A673 (cell line): ENCODE results near the gene MKI67. TPM values are rescaled to one million over a fixed set of nuclear protein-coding genes. Genes with fewer than 3 reads are reported as not detected.
"Not testable (repeated sequence)": the region's sequence is repeated elsewhere in the genome, so short reads cannot be mapped to it uniquely, and the experiment has no call there.

Experiments used
- BruUV-seq: library from RNA; stranded (reverse); fragments of 400-500 nt; replicated peaks from 2 replicates; lab custom pipeline; 2021; lab: Mats Ljungman, UMichigan
- CTCF ChIA-PET: fragments of 300-600 bp; sonication (Branson Sonifier 250); formaldehyde crosslinking; loops from one replicate; lab custom pipeline; 2022; ENCODE audit warnings: antibody characterized with exemption; lab: Charles Lee
- POLR2A ChIA-PET: fragments of 300-600 bp; sonication (Branson Sonifier 250); formaldehyde crosslinking; loops from one replicate; lab custom pipeline; 2022; ENCODE audit warnings: antibody characterized with exemption; ENCODE audit not compliant: low non-redundant PET; lab: Charles Lee
- DNase-seq: peaks from one replicate; pipeline ENCODE4 v3.0.0-alpha.2; 2015; ENCODE audit warnings: low spot score
- H3K27ac ChIP-seq: fragments of 200-600 bp; sonication (generic); 2 replicates; pipeline ENCODE4 v1.5.1; 2016; ENCODE audit warnings: mixed run types, low read depth, mild to moderate bottlenecking, mixed read lengths, antibody characterized with exemption, low read length; ENCODE audit not compliant: poor library complexity, severe bottlenecking
- H3K27me3 ChIP-seq: fragments of 200-600 bp; sonication (generic); replicated peaks from 2 replicates; pipeline ENCODE4 v1.6.1; 2017; ENCODE audit warnings: mixed run types, low read depth, mild to moderate bottlenecking, mixed read lengths, antibody characterized with exemption, low read length; ENCODE audit not compliant: insufficient read depth, poor library complexity
- H3K36me3 ChIP-seq: fragments of 200-600 bp; sonication (generic); 2 replicates; pipeline ENCODE4 v1.6.1; 2016; ENCODE audit warnings: mixed run types, mild to moderate bottlenecking, mixed read lengths, antibody characterized with exemption, low read length; ENCODE audit not compliant: insufficient read depth, poor library complexity, severe bottlenecking
- H3K4me1 ChIP-seq: fragments of 200-600 bp; sonication (generic); 2 replicates; pipeline ENCODE4 v1.6.1; 2017; ENCODE audit warnings: mixed run types, mild to moderate bottlenecking, mixed read lengths, antibody characterized with exemption, low read length; ENCODE audit not compliant: insufficient read depth, poor library complexity, severe bottlenecking
- H3K4me3 ChIP-seq: fragments of 200-600 bp; sonication (generic); 2 replicates; pipeline ENCODE4 v1.5.1; 2016; ENCODE audit warnings: low read depth, mixed run types, mild to moderate bottlenecking, mixed read lengths, low read length; ENCODE audit not compliant: poor library complexity, severe bottlenecking
- H3K9me3 ChIP-seq: fragments of 200-600 bp; sonication (generic); 2 replicates; pipeline ENCODE4 v1.6.1; 2016; ENCODE audit warnings: mixed run types, low read depth, mild to moderate bottlenecking, mixed read lengths, antibody characterized with exemption, low read length; ENCODE audit not compliant: poor library complexity, severe bottlenecking
- CTCF ChIP-seq: fragments of 300-800, 200-600 bp; sonication (generic); conservative IDR thresholded peaks from 2 replicates; pipeline ENCODE4 v1.5.1; 2017; ENCODE audit warnings: low read depth, mild to moderate bottlenecking, antibody characterized with exemption, low read length, moderate library complexity, mixed read lengths
- EZH2 ChIP-seq: fragments of 200-600 bp; sonication (generic); IDR thresholded peaks from 2 replicates; pipeline ENCODE4 v1.6.1; 2017; ENCODE audit warnings: borderline replicate concordance, low read depth, mild to moderate bottlenecking, mixed read lengths, antibody characterized with exemption, low read length; ENCODE audit not compliant: poor library complexity, severe bottlenecking
- intact Hi-C: fragments of 100-400 bp; cut with micrococcal nuclease; formaldehyde crosslinking; loops from one replicate; pipeline ENCODE4 v1.10.0; 2022; ENCODE audit not compliant: unreplicated experiment
- total RNA-seq: library from RNA; stranded (reverse); gene quantifications from 2 replicates; pipeline ENCODE4 v1.2.3, GENCODE V29; 2021

MKI67 gene
- total RNA-seq, 1 experiment from 2014 or later, result 249 TPM

GRCh38 chr10:128167926-128168520 lies 41.8 kb upstream of the MKI67 start:
- no peak for DNase-seq
- no TSS peak for BruUV-seq
- intact Hi-C loops, result no loop called here
- Histone ChIP-seq H3K4me1 (no peaks in the 10 kb centered on the region), H3K27ac (no peak overlapping the region), H3K9me3 (no peaks in the 10 kb centered on the region), H3K36me3 (no peaks in the 10 kb centered on the region), H3K4me3 (no peak overlapping the region), H3K27me3 (peaks cover 30% of the 10 kb centered on the region)
- CTCF ChIA-PET, result no interaction called here
- POLR2A ChIA-PET, result no interaction called here
- no peak for TF ChIP-seq CTCF
- TF ChIP-seq EZH2, result no peak

DNA sequence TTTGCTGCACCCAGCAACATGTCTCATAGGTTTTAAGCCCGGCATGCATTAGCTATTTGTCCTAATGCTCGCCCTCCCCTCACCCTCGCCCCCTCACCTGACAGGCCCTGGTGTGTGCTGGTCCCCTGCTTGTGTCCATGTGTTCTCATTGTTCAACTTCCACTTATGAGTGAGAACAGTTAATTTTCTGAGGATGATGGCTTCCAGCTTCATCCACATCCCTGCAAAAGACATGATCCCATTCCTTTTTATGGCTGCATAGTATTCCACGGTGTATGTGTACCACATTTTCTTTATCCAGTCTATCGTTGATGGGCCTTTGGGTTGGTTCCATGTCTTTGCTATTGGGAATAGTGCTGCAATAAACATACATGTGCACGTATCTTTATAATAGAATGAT lies 40.9 kb upstream of the MKI67 start:
- H3K36me3 ChIP-seq, intact Hi-C loops, CTCF ChIA-PET: not testable (repeated sequence)

GRCh38 chr10:128166151-128166550 lies 39.9 kb upstream of the MKI67 start:
- TF ChIP-seq EZH2 (no peak), CTCF (no peak)
- H3K36me3 ChIP-seq, result no peaks in the 10 kb centered on the region
- no peaks in the 10 kb centered on the region for H3K9me3 ChIP-seq
- intact Hi-C loops, result no loop called here
- ChIA-PET POLR2A (interaction anchor here (0.7 kb wide), 1 partner anchor 131 kb away, joined by 8 read pairs; no protein-coding TSS in a partner anchor), CTCF (no interaction called here)
- DNase-seq, result no peak
- no peaks in the 10 kb centered on the region for H3K4me1 ChIP-seq
- H3K27ac ChIP-seq, result no peak overlapping the region
- BruUV-seq, result no TSS peak
- no peak overlapping the region for H3K4me3 ChIP-seq
- peaks cover 34% of the 10 kb centered on the region for H3K27me3 ChIP-seq

More for the DNA sequence above, 40.9 kb upstream of the MKI67 start:
- POLR2A ChIA-PET, H3K27ac ChIP-seq, BruUV-seq, DNase-seq, H3K4me3 ChIP-seq, H3K9me3 ChIP-seq, H3K4me1 ChIP-seq: not testable (repeated sequence)
- H3K27me3 ChIP-seq, result peaks cover 33% of the 10 kb centered on the region

DNA sequence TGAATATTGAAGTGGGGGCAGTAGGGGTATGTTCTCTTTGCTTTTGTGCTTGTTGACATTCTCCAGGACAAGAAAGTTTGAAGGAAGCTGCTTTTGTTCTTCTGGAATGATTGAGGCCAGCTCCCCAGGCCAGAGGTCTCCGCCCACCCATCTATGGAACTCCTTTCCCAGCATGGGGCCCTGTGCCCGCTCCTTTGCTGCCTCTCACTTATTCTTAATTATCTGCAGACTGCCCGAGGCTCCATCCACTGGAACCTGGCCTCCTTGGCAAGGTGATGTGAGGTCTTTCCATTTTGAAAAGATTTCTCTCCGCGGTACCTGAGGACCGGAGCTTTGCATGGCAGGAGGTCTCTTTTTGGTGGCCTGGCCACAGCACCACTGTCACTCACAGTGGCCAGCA lies 39.3 kb upstream of the MKI67 start:
- Histone ChIP-seq H3K27ac (no peak overlapping the region), H3K36me3 (no peaks in the 10 kb centered on the region), H3K27me3 (peaks cover 40% of the 10 kb centered on the region), H3K4me1 (no peaks in the 10 kb centered on the region), H3K9me3 (no peaks in the 10 kb centered on the region), H3K4me3 (no peak overlapping the region)
- TF ChIP-seq EZH2 (no peak), CTCF (no peak)
- ChIA-PET CTCF (interaction anchor here (0.6 kb wide), 1 partner anchor 1806 kb away, joined by 3 read pairs; no protein-coding TSS in a partner anchor), POLR2A (no interaction called here)
- intact Hi-C loops, result no loop called here
- no TSS peak for BruUV-seq
- DNase-seq, result no peak
